HepG2 (cell line): ENCODE measurements around the gene C5orf24. TPM values are rescaled to one million over a fixed set of nuclear protein-coding genes. Genes with fewer than 3 reads are reported as not detected.

ENCODE experiments used
- EED ChIP-seq: sonication (generic); formaldehyde crosslinking; IDR thresholded peaks from 2 replicates; pipeline ENCODE4 v1.5.0; 2020; ENCODE audit warnings: mild to moderate bottlenecking, missing genetic modification reagents
- ISL2 ChIP-seq: sonication (generic); formaldehyde crosslinking; IDR thresholded peaks from 2 replicates; pipeline ENCODE4 v1.5.0; 2020; ENCODE audit warnings: missing genetic modification reagents
- ISX ChIP-seq: sonication (generic); formaldehyde crosslinking; conservative IDR thresholded peaks from 2 replicates; pipeline ENCODE4 v1.5.0; 2020; ENCODE audit warnings: missing genetic modification reagents
- KLF13 ChIP-seq: sonication (generic); formaldehyde crosslinking; IDR thresholded peaks from 2 replicates; pipeline ENCODE4 v1.4.0; 2020; ENCODE audit warnings: mild to moderate bottlenecking, missing genetic modification reagents
- NFIB ChIP-seq: sonication (generic); formaldehyde crosslinking; IDR thresholded peaks from 2 replicates; pipeline ENCODE4 v1.9.0; 2021; ENCODE audit warnings: missing genetic modification reagents, mild to moderate bottlenecking, borderline replicate concordance
- NFRKB ChIP-seq: fragments of 450-650 bp; IDR thresholded peaks from 2 replicates; pipeline ENCODE4 v1.6.1; 2017
- RORA ChIP-seq: sonication (generic); formaldehyde crosslinking; IDR thresholded peaks from 2 replicates; pipeline ENCODE4 v1.5.0; 2020; ENCODE audit warnings: mild to moderate bottlenecking, missing genetic modification reagents, moderate library complexity
- ZBTB1 ChIP-seq: sonication (generic); formaldehyde crosslinking; IDR thresholded peaks from 2 replicates; pipeline ENCODE4 v1.4.0; 2020; ENCODE audit warnings: missing genetic modification reagents, borderline replicate concordance
- ZNF124 ChIP-seq: sonication (generic); formaldehyde crosslinking; IDR thresholded peaks from 2 replicates; pipeline ENCODE4 v1.4.0; 2020; ENCODE audit warnings: missing genetic modification reagents
- ZNF207 ChIP-seq: fragments of 450-650 bp; IDR thresholded peaks from 2 replicates; pipeline ENCODE4 v1.6.1; 2016; ENCODE audit warnings: antibody characterized with exemption, borderline replicate concordance
- ZNF367 ChIP-seq: sonication (generic); formaldehyde crosslinking; IDR thresholded peaks from 2 replicates; pipeline ENCODE4 v1.4.0; 2020; ENCODE audit warnings: missing genetic modification reagents, borderline replicate concordance
- ZNF556 ChIP-seq: sonication (generic); formaldehyde crosslinking; IDR thresholded peaks from 2 replicates; pipeline ENCODE4 v1.4.0; 2020; ENCODE audit warnings: mild to moderate bottlenecking, missing genetic modification reagents, borderline replicate concordance
- ZNF660 ChIP-seq: sonication (generic); formaldehyde crosslinking; IDR thresholded peaks from 2 replicates; pipeline ENCODE4 v1.5.1; 2020; ENCODE audit warnings: mild to moderate bottlenecking, low read depth, missing genetic modification reagents, borderline replicate concordance
- ZNF747 ChIP-seq: sonication (generic); formaldehyde crosslinking; IDR thresholded peaks from 2 replicates; pipeline ENCODE4 v1.8.1; 2023; ENCODE audit warnings: missing genetic modification reagents, mild to moderate bottlenecking, borderline replicate concordance
- polyA plus RNA-seq, 8 experiments: library from polyadenylated mRNA; depleted of rRNA in 3 of 8; stranded (reverse) in 7 of 8; unstranded in 1 of 8; fragments of >200 nt; fragmentation: Illumina TruSeq in 4 of 8; extraction: Trizol in 4 of 8; gene quantifications; 2 replicates each; pipeline versions ENCODE4 v1.2.1 to v1.2.3, GENCODE V29; 2011 to 2016; ENCODE audit warnings: low read depth in 4 of 8, missing spikeins in 1 of 8, mixed read lengths in 1 of 8; ENCODE audit not compliant: insufficient read depth in 1 of 8
- total RNA-seq, 5 experiments: library from RNA; depleted of rRNA; stranded (reverse); fragments of >200 nt; fragmentation: Illumina TruSeq; extraction: Trizol; gene quantifications; 2 replicates each; pipeline ENCODE4 v1.2.3, GENCODE V29; 2016; ENCODE audit warnings: low read depth in 1 of 5
- TF ChIP-seq, protein P1 (sequence below): IDR thresholded peaks from 2 replicates; pipeline ENCODE4 v1.6.1; 2018; ENCODE audit warnings: missing genetic modification reagents
- TF ChIP-seq, protein P2 (sequence below): sonication (generic); formaldehyde crosslinking; IDR thresholded peaks from 2 replicates; pipeline ENCODE4 v1.8.0; 2022; ENCODE audit warnings: mild to moderate bottlenecking, missing genetic modification reagents; ENCODE audit not compliant: insufficient replicate concordance
- TF ChIP-seq, protein P3 (sequence below), 2 experiments: sonication (generic) in 1 of 2; formaldehyde crosslinking in 1 of 2; IDR thresholded peaks; 2 replicates each; pipeline versions ENCODE4 v1.6.1 to v1.9.0; 2014 to 2022; ENCODE audit warnings: antibody characterized with exemption in 1 of 2, borderline replicate concordance in 1 of 2, inconsistent platforms in 1 of 2, low read depth in 1 of 2, missing genetic modification reagents in 1 of 2
- TF ChIP-seq, protein P4 (sequence below): sonication (generic); formaldehyde crosslinking; IDR thresholded peaks from 2 replicates; pipeline ENCODE4 v1.5.0; 2020; ENCODE audit warnings: missing genetic modification reagents, mild to moderate bottlenecking, borderline replicate concordance

Gene C5orf24
- total and polyA plus RNA-seq, 2 of the 13 experiments (the other 11 are each of a cell fraction or from before 2014, with no cell fraction given): 34.6 to 41.5 TPM

DNA sequence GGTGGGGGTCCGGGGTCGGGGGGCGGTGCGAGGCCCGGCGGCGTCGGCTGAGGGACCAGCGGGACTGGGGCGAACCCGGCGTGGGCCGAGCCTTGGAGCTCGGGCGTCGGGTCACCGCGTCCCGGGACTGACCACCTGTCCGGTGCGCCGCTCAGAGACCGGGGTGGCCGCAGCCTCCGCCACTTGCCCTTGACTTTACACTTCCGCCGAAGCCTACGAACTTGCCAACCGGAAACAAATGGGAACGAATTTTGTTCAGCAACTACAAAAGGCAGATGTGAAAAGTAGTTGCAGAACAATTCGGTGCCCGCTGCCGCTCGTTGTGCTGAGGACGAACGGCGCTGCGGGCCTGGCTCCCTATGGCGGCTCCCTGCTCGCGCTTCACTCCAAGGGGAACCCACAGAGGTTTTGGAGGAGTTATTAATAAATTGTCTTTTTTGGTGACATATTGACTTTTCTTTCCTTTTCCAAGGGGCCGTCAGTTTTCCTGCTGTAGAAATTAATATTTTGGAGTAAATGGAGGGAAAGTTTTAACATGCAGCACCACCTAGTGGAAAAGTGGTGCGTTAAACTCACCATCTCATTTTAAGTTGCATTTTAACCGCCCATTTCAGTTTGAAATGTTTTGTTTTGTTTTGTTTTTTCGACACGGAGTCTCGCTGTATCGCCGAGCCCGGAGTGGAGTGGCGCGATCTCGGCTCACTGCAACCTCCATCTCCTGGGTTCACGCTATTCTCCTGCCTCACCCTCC lies 59.7 kb downstream of the C5orf24 start (continued):
- TF ChIP-seq, protein P1, sequence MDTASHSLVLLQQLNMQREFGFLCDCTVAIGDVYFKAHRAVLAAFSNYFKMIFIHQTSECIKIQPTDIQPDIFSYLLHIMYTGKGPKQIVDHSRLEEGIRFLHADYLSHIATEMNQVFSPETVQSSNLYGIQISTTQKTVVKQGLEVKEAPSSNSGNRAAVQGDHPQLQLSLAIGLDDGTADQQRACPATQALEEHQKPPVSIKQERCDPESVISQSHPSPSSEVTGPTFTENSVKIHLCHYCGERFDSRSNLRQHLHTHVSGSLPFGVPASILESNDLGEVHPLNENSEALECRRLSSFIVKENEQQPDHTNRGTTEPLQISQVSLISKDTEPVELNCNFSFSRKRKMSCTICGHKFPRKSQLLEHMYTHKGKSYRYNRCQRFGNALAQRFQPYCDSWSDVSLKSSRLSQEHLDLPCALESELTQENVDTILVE: 0 out of 2 replicates have a peak, but pooled peaks have one; percentile 16
- TF ChIP-seq ISX: 0 out of 2 replicates have a peak, but pooled peaks have one; percentile 79
- TF ChIP-seq, protein P2, sequence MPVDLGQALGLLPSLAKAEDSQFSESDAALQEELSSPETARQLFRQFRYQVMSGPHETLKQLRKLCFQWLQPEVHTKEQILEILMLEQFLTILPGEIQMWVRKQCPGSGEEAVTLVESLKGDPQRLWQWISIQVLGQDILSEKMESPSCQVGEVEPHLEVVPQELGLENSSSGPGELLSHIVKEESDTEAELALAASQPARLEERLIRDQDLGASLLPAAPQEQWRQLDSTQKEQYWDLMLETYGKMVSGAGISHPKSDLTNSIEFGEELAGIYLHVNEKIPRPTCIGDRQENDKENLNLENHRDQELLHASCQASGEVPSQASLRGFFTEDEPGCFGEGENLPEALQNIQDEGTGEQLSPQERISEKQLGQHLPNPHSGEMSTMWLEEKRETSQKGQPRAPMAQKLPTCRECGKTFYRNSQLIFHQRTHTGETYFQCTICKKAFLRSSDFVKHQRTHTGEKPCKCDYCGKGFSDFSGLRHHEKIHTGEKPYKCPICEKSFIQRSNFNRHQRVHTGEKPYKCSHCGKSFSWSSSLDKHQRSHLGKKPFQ (CRISPR knock-in tag): no peak
- TF ChIP-seq, protein P3, sequence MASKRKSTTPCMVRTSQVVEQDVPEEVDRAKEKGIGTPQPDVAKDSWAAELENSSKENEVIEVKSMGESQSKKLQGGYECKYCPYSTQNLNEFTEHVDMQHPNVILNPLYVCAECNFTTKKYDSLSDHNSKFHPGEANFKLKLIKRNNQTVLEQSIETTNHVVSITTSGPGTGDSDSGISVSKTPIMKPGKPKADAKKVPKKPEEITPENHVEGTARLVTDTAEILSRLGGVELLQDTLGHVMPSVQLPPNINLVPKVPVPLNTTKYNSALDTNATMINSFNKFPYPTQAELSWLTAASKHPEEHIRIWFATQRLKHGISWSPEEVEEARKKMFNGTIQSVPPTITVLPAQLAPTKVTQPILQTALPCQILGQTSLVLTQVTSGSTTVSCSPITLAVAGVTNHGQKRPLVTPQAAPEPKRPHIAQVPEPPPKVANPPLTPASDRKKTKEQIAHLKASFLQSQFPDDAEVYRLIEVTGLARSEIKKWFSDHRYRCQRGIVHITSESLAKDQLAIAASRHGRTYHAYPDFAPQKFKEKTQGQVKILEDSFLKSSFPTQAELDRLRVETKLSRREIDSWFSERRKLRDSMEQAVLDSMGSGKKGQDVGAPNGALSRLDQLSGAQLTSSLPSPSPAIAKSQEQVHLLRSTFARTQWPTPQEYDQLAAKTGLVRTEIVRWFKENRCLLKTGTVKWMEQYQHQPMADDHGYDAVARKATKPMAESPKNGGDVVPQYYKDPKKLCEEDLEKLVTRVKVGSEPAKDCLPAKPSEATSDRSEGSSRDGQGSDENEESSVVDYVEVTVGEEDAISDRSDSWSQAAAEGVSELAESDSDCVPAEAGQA (IDR thresholded peaks at IDR 0.05; ENCODE audit: low read depth): peak; percentile 11; the same call in 1 of the 2 replicates
- TF ChIP-seq, protein P3 (CRISPR knock-in tag; IDR thresholded peaks at IDR 0.05; ENCODE audit: borderline replicate concordance): no peak
- no peak for TF ChIP-seq RORA
- no peak for TF ChIP-seq KLF13
- TF ChIP-seq ZNF207: no peak
- TF ChIP-seq EED: no peak
- no peak for TF ChIP-seq ZNF747 (CRISPR knock-in tag)
- TF ChIP-seq NFRKB: no peak
- TF ChIP-seq, protein P4, sequence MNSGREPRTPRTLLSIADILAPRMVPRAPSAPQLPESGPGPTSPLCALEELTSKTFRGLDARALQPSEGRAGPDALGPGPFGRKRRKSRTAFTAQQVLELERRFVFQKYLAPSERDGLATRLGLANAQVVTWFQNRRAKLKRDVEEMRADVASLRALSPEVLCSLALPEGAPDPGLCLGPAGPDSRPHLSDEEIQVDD (CRISPR knock-in tag): no peak
- 0 out of 2 replicates have a peak, but pooled peaks have one; percentile 48 for TF ChIP-seq ISL2 (CRISPR knock-in tag)
- TF ChIP-seq ZNF367: no peak
- TF ChIP-seq NFIB (CRISPR knock-in tag): no peak
- TF ChIP-seq ZBTB1: no peak
- TF ChIP-seq ZNF556: no peak
- no peak for TF ChIP-seq ZNF660 (CRISPR knock-in tag)
- no peak for TF ChIP-seq ZNF124 (CRISPR knock-in tag)
